COR-L47 (cell line): ENCODE measurements around the gene MYO9B.
"Not testable (repeated sequence)": the region's sequence is repeated elsewhere in the genome, so short reads cannot be mapped to it uniquely, and the experiment has no call there.

Experiments
- DNase-seq: peaks from one replicate; lab custom pipeline; 2025; lab: John Stamatoyannopoulos, UW

MYO9B gene

GRCh38 chr19:17116996-17117702 lies 41.6 kb downstream of the MYO9B start:
- no peak for DNase-seq

GRCh38 chr19:17118957-17119356 lies 43.4 kb downstream of the MYO9B start:
- DNase-seq = no peak

- DNase-seq = no peak
These were observed 46.2 kb downstream of the MYO9B start for GRCh38 chr19:17121736-17122293.

- no peak for DNase-seq
These were observed 47.5 kb downstream of the MYO9B start for GRCh38 chr19:17123041-17123440.

GRCh38 chr19:17124025-17124424 lies 48.4 kb downstream of the MYO9B start:
- DNase-seq = no peak

- no peak for DNase-seq
These were observed 49.6 kb downstream of the MYO9B start for GRCh38 chr19:17125062-17125727.

GRCh38 chr19:17125728-17126677 lies 50.4 kb downstream of the MYO9B start:
- DNase-seq = no peak

GRCh38 chr19:17127671-17128070 lies 52.1 kb downstream of the MYO9B start:
- DNase-seq = no peak

GRCh38 chr19:17128403-17128802 lies 52.8 kb downstream of the MYO9B start:
- no peak for DNase-seq

GRCh38 chr19:17128820-17129219 lies 53.2 kb downstream of the MYO9B start:
- no peak for DNase-seq

- DNase-seq = no peak
These were observed 53.8 kb downstream of the MYO9B start for GRCh38 chr19:17129377-17129776.

GRCh38 chr19:17135001-17135853 lies 59.6 kb downstream of the MYO9B start:
- no peak for DNase-seq

GRCh38 chr19:17136021-17136420 lies 60.4 kb downstream of the MYO9B start:
- no peak for DNase-seq

- no peak for DNase-seq
These were observed 61.0 kb downstream of the MYO9B start for GRCh38 chr19:17136617-17137016.

- DNase-seq = no peak
These were observed 61.8 kb downstream of the MYO9B start for GRCh38 chr19:17137417-17137816.

- not testable (repeated sequence) for DNase-seq
These were observed 62.7 kb downstream of the MYO9B start for GRCh38 chr19:17138052-17138846.

- no peak for DNase-seq
These were observed 63.5 kb downstream of the MYO9B start for GRCh38 chr19:17138937-17139598.

- not testable (repeated sequence) for DNase-seq
These were observed 69.2 kb downstream of the MYO9B start for GRCh38 chr19:17144771-17145170.

GRCh38 chr19:17145546-17146497 lies 70.2 kb downstream of the MYO9B start:
- DNase-seq = no peak
